GM18505 (cell line): ENCODE data around the gene EMID1.

Source experiments
- ATAC-seq: cut with Tn5 transposase; IDR thresholded peaks from one replicate; pipeline ENCODE4 v1.9.1; 2021; ENCODE audit not compliant: unreplicated experiment
- POLR2A ChIP-seq: IDR thresholded peaks from 4 replicates; pipeline ENCODE4 v1.6.1; 2011; ENCODE audit warnings: borderline replicate concordance; ENCODE audit not compliant: insufficient read depth, insufficient read length; ENCODE audit errors: extremely low read depth

Gene EMID1

GRCh38 chr22:29270475-29271271 lies 65.0 kb downstream of the EMID1 start:
- no peak for TF ChIP-seq POLR2A
- ATAC-seq: no peak

- TF ChIP-seq POLR2A: no peak
- ATAC-seq: no peak
Measured at GRCh38 chr22:29272624-29273023, 66.9 kb downstream of the EMID1 start.

- no peak for ATAC-seq
- no peak for TF ChIP-seq POLR2A
Measured at GRCh38 chr22:29275167-29275566, 69.5 kb downstream of the EMID1 start.

- TF ChIP-seq POLR2A: no peak
- no peak for ATAC-seq
Measured at GRCh38 chr22:29275819-29276565, 70.3 kb downstream of the EMID1 start.

- ATAC-seq: no peak
- TF ChIP-seq POLR2A: no peak
Measured at GRCh38 chr22:29277927-29278326, 72.2 kb downstream of the EMID1 start.

- ATAC-seq: no peak
- no peak for TF ChIP-seq POLR2A
Measured at GRCh38 chr22:29284196-29284595, 78.5 kb downstream of the EMID1 start.

GRCh38 chr22:29288837-29289236 lies 83.1 kb downstream of the EMID1 start:
- no peak for TF ChIP-seq POLR2A
- ATAC-seq: no peak

- no peak for ATAC-seq
- TF ChIP-seq POLR2A: no peak
Measured at GRCh38 chr22:29290061-29290460, 84.4 kb downstream of the EMID1 start.

- no peak for TF ChIP-seq POLR2A
- no peak for ATAC-seq
Measured at GRCh38 chr22:29291215-29291614, 85.5 kb downstream of the EMID1 start.

- no peak for TF ChIP-seq POLR2A
- no peak for ATAC-seq
Measured at GRCh38 chr22:29292379-29292778, 86.7 kb downstream of the EMID1 start.

GRCh38 chr22:29298641-29299040 lies 92.9 kb downstream of the EMID1 start:
- ATAC-seq: no peak
- TF ChIP-seq POLR2A: peak; percentile 13

GRCh38 chr22:29299136-29299900 lies 93.6 kb downstream of the EMID1 start:
- no peak for ATAC-seq
- TF ChIP-seq POLR2A: no peak

GRCh38 chr22:29300467-29300806 lies 94.7 kb downstream of the EMID1 start:
- TF ChIP-seq POLR2A: no peak
- no peak for ATAC-seq
